GM19035 (cell line): Measurements from ENCODE around the gene PKP2.

Experiments used
- ATAC-seq: cut with Tn5 transposase; IDR thresholded peaks from one replicate; pipeline ENCODE4 v1.9.1; 2021; ENCODE audit not compliant: unreplicated experiment

Gene PKP2

DNA sequence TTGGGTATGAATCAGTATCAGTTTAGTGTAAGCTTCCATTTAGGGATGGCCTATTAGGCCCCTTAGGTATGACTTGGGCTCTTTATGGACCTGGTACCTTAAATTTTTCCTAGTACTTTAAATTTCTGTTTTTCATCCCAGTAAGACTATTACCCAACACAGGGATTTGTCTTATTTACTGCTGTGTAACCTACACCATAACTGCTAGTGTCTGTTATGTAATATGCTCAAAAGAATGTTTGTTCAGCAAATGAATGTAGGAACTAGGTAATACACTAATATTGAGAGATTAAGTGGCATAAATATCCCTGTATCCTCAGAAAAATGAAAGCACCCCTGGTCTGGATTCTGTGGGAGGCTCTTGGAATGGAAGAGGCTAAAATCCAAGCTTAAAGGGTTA, 77.2 kb downstream of the PKP2 start:
- ATAC-seq, result no peak

DNA sequence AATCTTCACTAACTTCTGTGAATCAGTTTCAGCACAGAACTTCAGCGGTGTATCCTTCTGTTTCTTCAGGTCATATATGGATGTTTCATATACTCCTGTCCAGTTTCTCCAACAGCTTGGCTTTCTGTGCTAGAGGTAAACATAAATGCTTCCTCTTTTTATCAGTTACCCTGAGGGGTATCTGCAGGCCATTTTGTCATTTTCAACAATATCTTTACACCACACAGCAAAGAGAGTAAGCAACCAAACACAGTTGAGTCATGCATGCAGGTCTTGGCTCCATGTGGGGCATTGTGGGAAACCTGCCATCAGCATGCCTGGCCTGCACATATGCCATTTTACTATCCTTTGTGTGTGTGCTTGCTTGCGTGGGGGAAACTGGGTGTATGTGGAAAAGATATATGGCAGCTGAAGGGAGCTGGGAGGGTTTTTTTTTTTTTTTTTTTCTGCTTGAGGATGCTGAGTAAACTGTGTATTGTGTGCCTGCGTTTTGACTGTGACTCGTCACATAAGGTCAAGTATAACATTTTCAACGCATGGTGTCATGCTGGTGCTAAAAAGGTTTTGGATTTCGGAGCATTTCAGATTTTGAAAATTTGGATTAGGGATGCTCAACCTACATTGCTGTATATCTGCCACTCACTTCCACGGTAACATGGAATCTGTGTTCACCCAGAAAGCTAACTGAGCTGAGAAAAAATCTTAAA, 84.7 kb downstream of the PKP2 start:
- ATAC-seq, result no peak

DNA sequence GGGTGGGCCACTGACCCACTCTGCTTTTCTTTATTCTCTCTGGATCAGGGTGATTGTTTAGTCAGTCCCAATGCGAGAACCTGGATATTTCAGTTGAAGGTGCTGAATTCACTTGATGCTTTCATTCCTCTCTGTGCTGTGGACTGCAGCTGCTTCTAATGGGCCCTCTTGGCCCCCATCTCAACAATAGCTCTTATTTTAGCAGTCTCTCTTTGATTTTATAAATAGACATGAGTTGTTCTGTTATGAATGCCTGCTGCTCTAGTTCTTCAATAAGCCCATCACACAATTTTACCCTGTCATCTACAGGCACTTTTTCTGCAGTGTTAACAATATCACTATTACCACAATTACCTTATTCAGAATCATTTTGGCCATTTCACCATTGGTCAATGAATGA, 86.7 kb downstream of the PKP2 start:
- ATAC-seq, result no peak

DNA sequence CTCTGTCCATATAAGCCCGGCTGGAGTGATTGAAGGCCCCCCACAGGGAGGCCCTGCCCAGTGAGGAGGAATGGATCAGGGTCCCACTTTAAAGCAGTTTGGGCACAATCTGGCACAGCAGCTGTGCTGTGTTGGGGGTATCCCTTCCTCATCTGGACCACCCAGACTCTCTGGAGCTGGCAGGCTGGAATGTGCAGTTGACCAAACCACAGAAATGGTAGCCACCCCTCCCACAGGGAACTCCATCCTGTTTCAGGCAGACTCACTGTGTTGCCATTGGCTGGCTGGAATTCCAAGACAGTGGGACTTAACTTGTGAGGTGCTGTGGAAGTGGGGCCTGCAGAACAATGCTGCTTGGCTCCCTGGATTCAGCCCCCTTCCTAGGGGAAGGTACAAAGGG, 87.4 kb downstream of the PKP2 start:
- ATAC-seq, result no peak

DNA sequence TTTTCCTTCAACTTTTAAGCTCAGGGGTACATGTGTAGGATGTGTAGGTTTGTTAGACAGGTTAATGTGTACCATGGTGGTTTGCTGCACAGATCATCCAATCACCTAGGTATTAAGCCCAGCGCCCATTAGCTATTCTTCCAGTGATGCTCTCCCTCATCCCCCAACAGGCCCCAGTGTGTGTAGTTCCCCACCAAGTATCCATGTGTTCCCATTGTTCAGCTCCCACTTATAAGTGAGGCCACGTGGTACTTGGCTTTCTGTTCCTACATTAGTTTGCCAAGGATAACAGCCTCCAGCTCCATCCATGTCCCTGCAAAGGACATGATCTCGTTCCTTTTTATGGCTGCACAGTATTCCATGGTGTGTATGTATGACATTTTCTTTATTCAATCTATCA, 92.3 kb downstream of the PKP2 start:
- ATAC-seq, result no peak

DNA sequence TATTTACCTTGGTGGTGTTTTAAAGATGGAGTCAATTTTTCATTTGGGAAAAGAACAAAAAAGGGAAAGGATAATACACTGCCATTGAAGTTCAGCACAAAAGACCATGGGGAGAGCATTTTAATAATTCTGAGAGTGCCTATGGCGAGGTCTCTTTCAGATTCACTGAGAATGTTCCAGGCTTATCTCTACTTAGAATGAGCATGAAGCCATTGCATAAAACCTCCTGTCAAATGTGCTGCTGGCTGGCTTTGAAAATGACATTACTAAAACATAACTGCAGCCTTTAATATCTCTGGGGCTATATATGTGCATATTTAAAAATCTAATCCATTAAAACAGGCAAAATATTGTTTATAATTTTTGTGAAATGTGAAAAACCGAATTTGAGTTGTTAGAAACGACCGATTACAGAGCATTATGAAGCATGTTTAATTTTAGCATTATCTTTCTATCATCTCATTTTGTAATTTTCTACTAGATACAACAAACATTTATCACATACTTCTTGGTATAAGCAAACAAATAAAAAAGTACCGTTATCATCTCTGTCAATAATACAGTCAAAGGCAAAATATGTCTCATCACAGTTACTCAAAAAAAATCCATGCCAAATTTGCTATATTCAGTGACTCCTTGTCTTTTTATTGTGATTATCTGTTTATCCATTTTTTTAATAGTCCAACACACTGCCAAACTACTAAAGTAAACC, 95.2 kb downstream of the PKP2 start:
- ATAC-seq, result no peak

DNA sequence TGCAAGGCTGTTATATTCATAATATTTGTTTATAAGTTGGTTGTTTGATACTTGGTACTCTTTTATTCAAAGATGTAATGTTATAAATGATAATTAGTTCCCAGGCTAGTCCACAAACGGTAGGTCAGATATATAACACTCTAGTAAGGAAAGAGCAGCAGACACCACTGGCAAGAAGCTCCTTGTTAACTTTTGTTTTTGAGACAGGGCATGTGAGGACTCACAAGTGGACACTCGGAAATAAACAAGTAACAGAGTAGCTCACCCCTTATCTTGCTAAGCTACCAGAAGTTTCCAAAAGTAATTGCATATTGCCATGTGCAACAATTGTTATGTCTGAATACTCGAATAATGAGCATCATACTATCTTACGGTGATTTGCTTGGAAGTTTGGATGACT, 102.3 kb downstream of the PKP2 start:
- no peak for ATAC-seq

DNA sequence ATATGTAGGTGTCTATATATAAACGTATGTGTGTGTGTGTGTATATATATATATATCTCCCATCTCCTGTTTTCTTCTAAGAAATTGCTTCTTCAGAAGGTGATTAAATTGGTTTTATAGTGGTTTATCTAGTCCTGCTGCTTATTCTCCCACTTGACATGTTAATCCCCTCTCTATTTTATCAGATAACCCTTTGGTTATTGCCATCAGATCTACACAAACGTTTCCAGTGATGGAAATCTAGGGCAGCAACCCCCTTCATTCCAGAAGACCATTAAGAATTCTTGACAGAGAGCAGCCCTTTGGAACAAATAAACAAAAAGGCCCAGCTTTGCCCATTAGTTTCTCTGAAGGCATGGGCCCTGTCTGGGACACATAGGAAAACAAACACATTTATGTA, 106.7 kb downstream of the PKP2 start:
- no peak for ATAC-seq

DNA sequence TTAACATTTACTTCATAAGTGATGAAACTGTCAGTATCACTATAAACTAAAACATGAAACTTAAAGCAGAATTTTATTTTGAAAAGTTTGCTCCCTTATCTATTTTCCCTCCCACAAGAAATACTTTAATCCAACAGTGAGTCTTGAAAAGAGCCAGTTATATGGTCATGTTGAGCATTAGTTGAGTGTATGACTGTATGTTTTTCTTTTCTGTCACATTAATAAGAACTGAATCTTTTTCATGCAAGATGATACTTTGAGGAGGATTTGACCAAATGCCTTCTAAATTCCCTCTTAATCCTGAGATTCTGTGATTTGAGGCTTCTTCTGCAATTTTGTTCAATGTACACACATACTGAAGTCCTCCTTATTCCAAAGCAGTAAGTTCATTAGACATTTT, 107.1 kb downstream of the PKP2 start:
- no peak for ATAC-seq

DNA sequence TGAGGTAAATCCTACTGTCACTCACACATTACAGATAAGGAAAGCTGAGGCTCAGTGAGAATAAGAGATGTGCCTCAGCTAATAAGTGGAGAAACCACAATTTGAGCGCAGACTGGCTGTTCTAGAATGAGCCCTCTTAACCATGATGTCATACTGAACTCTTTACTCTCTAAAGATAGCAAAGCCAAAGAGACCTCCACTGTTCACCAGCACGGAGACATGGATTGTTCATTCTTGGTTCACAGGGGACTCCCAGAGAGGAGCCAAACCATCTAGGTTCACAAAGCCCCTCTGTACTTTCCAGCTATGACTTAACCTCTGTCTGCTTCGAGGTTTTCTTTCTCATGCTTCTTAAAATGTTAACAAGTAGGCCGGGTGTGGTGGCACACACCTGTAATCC, 108.2 kb downstream of the PKP2 start:
- no peak for ATAC-seq

DNA sequence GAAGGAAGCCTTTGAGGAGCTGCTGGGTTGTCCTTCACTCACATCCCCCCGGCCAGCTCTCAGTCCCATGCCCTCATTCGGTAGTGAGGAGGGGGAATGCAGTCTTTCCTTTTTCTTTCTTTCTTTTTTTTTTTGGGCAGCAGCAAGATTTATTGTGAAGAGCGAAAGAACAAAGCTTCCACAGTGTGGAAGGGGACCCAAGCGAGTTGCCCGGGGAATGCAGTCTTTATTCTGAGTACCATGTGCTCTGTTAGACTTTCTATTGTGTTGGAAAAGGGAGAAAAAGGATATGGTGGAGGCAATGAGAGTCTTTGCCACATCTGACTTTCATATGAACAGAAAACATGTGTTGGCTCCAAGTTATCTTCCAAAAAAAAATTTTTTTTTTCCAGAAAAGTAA, 111.0 kb downstream of the PKP2 start:
- ATAC-seq, result no peak

DNA sequence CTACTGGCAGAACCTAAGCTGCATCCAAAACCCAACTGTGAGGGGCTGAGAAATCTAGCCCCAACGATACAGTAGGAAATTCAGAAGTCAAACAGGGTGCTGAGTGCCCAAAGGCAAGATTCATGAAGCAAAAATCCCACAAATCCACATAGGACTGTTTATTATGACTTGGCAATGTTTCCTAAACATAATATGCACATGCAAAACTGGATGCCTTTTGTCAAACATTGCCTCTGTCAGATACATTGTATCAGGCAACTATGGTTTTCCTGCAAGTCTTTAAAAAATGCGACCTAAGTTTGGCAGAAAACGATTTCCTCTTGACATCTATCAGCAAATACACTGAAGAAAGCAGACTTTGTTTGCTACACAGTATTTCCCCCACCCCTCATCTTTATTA, 113.5 kb downstream of the PKP2 start:
- no peak for ATAC-seq

DNA sequence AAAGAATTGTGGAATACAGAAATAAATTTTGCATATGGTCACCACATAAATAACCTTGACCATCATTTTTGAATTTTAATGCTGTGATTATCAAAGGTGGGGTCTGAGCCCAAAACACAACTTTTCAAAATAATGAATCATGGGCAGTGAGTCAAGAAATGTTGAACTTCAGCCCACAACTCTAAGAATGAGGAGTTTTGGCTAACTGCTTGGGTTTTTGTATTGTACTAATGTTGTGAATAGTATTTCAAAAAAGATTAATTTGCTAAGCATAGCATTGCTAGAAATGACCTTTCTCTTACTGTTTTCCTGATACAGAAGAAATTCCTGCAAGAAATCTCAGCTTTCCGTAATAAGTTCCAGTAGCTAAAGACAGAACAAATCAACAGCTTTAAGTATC, 116.5 kb downstream of the PKP2 start:
- no peak for ATAC-seq

DNA sequence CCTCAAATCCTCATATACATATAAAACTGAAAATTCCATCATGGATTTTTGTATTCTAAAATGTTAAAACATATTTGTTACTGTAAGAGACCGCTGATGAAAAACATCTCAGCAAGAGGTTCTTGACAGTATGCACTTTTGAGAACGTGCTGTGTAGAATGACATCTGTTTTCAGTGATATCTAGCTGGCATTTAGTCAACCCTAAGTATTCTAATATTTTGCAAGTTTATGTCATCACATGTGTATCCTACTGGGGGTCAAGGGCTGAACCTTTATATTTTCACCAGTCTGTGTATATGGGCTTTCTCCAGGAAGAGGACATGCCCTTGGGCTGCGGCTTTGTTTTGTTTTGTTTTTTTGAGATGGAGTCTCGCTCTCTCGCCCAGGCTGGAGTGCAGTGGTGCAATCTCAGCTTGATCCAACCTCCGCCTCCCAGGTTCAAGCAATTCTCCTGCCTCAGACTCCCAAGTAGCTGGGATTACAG, 118.8 kb downstream of the PKP2 start:
- no peak for ATAC-seq

DNA sequence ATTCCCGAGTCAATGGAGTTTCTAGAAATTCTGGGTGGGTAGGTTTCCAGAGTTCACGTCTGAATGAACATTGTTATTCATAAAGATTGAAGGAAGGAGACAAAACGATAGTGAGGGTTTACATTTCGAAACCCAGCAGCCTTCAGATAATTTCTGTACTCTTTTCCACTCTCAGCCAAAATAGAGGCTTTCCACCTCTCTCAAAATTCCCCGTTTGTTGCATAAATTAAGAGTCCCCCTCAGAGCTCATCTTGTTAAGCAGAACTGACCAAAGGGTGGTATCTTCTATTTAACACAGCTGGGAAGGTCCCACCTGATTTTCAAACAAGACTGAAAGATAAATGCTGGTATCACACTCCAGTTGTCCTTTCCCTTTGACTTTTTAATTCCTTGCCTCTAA, 119.4 kb downstream of the PKP2 start:
- ATAC-seq, result peak; percentile 61

DNA sequence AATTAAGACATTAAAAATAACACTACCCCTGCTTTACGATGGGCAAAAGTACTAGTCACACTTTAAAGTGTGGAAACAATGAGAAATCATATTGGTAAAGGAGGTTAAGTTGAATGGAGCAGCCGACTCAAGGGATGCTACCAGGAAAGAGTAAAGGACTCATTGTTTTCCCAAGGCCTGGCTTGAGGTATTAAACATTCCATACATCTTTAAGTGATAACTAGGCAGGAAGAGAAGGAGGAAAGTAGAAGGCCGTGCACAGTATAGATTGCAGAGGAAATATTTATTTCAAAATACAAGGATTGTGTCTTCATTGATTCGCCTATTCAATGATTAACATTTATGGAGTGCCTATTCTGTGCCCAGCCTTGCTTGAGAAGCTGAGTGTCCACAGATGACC, 120.3 kb downstream of the PKP2 start:
- no peak for ATAC-seq

DNA sequence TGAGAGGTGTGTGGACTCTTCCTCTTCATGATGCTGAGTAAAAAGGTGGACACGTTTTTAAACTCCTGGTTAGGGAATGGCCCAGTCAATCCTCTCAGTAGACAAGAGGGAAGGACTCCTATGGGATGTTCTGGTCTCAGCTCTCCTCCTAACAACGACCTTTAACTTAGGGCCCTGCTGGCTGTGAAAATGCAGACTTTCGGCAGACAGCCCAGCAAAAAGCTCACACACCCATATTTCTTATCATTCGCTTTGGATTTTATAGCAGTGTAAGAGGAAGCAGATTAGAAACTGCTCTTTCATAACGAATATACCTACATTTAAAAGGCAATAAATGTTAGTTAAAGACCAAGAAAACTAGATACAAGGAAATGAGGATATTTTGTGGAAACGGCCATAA, 122.9 kb downstream of the PKP2 start:
- no peak for ATAC-seq

DNA sequence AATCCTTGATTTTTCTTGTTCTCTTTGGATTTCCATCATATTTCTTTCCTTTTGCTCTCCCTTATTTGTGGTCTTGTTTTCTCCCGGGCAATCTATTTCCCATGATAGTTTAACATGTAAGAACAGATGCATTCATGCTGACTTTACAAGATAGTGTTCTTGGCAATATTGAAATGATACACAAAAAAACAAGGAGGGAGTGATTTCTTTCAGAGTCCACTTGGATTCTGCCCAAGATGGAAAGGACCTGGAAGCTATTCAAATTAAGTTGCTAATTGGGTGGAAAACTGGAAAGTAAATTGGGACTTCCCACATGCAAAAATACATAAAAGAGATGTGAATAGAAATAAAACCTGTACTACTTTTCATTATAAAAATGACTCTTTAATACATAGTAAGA, 126.4 kb downstream of the PKP2 start:
- no peak for ATAC-seq

DNA sequence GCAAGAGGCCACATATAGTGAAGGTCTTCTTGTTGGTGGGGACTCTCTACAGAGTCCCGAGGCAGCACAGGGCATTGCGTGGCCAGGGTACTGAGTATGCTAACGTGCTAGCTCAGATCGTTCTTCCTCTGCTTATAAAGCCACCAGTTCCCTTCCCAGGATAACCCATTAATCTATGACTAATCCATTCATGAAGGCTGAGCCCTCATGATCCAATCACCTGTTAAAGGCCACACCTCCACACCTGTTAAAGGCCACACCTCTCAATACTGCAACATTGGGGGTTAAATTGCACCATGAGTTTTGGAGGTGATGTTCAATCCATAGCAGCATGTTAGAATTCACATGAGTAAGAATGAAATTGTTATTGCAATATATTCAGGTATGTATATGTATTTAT, 128.1 kb downstream of the PKP2 start:
- ATAC-seq, result no peak

DNA sequence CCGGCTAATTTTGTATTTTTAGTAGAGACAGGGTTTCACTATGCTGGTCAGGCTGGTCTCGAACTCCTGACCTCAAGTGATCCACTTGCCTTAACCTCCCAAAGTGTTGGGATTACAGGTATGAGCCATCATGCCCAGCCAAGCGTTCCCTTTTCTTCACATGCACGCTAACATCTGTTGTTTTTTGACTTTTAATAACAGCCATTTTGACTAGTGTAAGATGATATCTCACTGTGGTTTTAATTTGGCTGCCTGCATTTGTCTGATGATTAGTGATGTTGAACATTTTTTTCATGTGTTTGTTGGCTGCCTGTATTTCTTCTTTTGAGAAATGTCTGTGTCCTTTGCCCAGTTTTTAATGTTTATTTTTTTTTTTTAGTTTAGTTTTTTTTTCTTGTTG, 130.7 kb downstream of the PKP2 start:
- no peak for ATAC-seq

DNA sequence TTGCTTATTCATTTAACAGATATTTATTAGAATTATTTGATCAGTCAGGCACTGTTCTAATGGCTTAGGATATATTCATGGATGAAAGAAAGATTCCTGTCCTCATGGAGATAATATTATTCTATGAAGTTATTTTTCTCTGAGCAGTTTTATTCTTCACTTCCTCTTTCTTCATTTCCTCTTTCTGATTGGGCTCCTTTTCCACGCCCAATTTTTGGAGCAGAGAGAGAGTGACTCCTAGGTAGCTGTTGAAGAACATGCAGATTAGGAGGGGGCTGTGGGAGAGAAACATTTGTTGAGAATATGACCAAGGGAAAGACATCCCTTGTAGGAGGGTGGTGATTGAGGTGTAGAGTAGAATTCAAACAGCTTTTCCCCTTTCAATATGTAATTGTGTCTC, 134.9 kb downstream of the PKP2 start:
- no peak for ATAC-seq

DNA sequence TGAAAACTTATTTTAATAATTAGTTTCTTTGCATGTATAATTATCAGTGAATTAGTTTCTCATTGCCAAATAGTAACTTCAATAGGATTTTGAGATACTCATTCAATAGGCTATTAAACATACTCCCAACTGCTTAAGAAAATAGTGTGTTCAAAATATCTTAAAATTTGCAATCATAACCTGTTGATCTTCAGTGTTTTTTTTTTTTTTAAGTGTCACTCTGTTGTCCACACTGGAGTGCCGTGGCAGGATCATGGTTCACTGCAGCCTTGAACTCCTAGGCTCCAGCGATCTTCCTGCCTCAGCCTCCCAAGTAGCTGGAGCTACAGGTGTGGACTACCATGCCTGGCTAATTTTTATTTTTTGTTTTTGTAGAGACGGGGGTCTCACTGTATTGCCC, 139.4 kb downstream of the PKP2 start:
- no peak for ATAC-seq
